SH-SY5Y (cell line): ENCODE results near the gene ZNF383.

Experiments
- GATA2 ChIP-seq: IDR thresholded peaks from 2 replicates; pipeline ENCODE4 v1.6.1; 2011; ENCODE audit warnings: mild to moderate bottlenecking, low read depth, low read length
- GATA3 ChIP-seq: IDR thresholded peaks from 2 replicates; pipeline ENCODE4 v1.6.1; 2011; ENCODE audit warnings: low read depth, mild to moderate bottlenecking, low read length, moderate library complexity

DNA sequence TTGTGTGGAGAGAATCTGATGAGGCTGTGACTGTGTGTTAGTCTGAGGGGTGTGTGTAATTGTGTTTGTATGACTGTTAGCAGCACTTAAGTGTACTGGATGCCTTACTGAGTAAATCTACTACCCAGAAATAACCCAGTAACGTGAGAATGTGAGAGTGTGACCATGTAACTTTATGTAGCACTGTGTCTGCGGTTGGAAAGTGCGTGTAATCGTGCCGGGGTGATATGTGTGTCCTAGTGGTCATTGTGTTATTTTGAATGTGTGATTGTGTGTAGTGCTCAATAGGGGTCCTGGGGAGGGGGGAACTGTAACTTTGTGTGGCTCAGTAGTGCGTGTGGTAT, 550 bp downstream of the ZNF383 start:
- TF ChIP-seq GATA2 = no peak
- TF ChIP-seq GATA3 = no peak
